ENCODE results near the gene ADAMTS17.
"Not testable (repeated sequence)": the region's sequence is repeated elsewhere in the genome, so short reads cannot be mapped to it uniquely, and the experiment has no call there.

The ADAMTS17 gene

GRCh38 chr15:100100926-100101325 lies 240.8 kb downstream of the ADAMTS17 start:
- no peak for DNase-seq

DNA sequence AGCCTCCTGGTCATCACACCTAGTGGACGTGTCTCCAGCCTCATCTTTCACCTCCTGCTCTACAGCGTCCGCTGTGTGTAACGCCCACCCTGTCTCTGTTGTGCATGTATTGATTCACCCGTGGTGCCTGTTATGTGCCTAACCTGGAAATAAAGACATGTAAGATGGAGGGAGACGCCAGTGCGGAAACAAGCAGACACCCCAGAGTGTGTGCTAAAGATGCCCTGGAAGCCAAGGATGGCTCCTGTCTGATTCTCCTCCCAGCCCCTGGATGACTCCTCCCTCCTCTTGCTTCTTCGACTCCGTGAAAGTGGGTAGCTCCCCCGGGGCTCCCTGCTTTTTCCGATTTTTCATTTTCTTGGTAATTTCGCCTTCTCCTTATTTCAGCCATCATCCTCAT lies 241.8 kb downstream of the ADAMTS17 start:
- DNase-seq: no peak

DNA sequence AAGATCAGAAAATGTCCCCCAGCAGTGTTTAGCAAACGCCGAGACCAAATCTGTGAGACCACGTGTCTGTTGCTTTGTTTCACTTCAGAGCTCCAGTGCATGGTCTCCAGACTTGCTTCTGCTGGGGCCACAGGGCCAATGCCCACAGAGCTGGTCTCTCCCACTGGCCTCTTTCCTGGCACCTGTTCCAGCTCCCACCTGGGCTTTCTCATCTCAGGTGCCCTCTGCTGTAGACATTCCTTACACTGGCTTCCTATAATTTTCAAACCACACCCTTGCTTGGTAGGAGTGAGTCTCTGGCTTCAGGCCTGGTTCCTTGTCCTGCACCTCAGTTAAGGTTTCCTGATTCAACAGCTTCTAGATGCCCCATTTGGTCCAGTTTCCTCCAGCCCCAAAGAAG lies 243.1 kb downstream of the ADAMTS17 start:
- DNase-seq: no peak

GRCh38 chr15:100097342-100098127 lies 244.2 kb downstream of the ADAMTS17 start:
- no peak for DNase-seq

GRCh38 chr15:100096700-100097099 lies 245.1 kb downstream of the ADAMTS17 start:
- no peak for DNase-seq

DNA sequence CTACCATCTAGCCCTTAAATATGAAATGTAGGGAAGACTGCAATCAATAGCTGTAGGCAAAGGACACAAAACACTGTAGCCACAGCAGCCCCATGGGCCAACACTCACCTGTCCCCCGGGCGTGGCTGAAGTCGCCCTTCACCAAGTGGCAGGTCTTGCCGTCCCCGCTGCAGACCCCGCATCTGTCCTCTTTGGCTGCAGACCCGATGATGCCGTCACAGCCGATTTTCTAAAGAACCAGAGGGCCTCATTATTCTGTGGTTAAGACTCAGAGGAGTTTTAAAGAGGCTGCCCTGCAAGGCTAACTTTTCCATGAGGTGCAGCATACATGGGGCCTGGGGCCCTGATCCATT lies 245.6 kb downstream of the ADAMTS17 start:
- DNase-seq: no peak

GRCh38 chr15:100095541-100096247 lies 246.1 kb downstream of the ADAMTS17 start:
- DNase-seq: no peak

- DNase-seq: no peak
These were observed 247.7 kb downstream of the ADAMTS17 start for GRCh38 chr15:100094127-100094510.

- DNase-seq: no peak
These were observed 248.3 kb downstream of the ADAMTS17 start for GRCh38 chr15:100093211-100094126.

GRCh38 chr15:100092034-100092433 lies 249.7 kb downstream of the ADAMTS17 start:
- DNase-seq: no peak

DNA sequence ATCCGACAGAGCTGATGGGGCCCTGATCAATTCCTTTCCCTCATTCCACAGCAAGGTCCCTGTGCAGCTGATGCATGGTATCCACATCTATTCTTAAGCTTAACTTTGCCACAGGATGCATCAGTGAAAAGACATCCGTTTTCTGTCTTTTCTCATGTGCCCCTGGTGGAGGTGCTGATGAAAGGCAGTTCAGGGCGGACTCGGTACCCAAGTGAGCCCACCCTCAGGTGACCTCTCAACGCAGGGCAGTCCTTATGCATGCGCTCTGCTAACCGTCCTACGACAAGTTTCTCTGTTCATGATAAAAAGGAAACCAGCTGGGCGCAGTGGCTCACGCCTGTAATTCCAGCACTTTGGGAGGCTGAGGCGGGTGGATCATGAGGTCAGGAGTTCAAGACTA lies 251.4 kb downstream of the ADAMTS17 start:
- no peak for DNase-seq

GRCh38 chr15:100084042-100084821 lies 257.5 kb downstream of the ADAMTS17 start:
- not testable (repeated sequence) for DNase-seq

- no peak for DNase-seq
These were observed 258.2 kb downstream of the ADAMTS17 start for GRCh38 chr15:100083572-100083971.

- DNase-seq: no peak
These were observed 258.9 kb downstream of the ADAMTS17 start for GRCh38 chr15:100082761-100083402.

- no peak for DNase-seq
These were observed 260.3 kb downstream of the ADAMTS17 start for GRCh38 chr15:100081454-100081853.

- DNase-seq: no peak
These were observed 263.1 kb downstream of the ADAMTS17 start for GRCh38 chr15:100078511-100079220.

GRCh38 chr15:100075229-100075628 lies 266.5 kb downstream of the ADAMTS17 start:
- DNase-seq: no peak

DNA sequence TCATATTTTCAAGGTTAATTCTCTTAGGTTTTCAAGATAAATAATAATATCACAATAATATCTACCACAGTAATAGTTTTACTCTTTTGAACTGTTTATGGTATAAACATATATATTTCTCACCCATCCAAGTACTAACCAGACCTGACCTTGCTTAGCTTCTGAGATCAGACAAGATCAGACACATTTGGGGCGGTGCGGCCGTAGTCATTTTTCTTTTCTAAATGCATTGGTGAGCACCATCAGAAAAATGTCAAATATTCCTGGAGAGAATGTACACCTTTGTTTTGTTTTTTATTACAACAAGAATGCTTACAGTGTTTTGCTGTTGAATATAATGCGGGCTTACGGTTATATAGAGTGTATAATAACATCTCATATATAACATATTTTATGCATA lies 267.8 kb downstream of the ADAMTS17 start:
- DNase-seq: no peak

DNA sequence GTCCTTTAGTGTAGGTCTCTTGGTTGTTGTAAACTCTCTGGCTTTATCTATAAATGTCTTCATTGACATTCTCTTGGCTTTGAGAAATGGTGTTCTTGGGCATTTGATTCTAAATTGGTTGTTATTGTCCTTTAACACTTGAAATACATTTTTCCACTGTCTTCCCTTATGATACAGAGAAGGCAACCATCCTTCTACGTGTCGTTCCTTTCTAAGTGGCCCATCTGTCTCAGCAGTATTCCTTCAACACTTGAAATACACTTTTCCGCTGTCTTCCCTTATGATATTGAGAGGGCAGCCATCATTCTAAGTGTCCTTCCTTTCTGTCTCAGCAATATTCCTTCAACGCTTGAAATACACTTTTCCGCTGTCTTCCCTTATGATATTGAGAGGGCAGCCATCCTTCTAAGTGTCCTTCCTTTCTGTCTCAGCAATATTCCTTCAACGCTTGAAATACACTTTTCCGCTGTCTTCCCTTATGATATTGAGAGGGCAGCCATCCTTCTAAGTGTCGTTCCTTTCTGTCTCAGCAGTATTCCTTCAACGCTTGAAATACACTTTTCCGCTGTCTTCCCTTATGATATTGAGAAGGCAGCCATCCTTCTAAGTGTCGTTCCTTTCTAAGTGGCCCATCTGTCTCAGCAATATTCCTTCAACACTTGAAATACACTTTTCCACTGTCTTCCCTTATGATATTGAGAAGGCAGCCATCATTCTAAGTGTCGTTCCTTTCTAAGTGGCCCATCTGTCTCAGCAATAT lies 275.1 kb downstream of the ADAMTS17 start:
- DNase-seq: not testable (repeated sequence)

DNA sequence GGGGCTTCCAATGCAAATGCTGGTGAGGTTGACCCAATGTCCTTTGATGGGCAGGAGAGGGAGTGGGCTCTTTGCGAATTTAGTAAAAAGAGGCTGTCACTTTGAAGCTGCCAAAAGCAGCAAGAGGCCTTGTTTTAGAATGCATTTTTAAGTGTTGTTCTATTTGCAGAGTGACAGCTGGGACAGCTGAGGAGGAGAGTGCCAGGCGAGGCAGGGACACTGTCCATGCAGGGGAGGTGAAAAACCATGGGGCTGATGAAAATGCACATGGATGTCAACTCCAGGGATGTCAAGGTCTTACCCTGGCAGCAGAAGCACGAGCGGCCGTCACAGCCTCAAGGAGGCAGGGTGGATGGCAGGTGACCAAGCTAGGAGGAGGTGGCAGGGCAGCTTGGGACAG lies 279.8 kb downstream of the ADAMTS17 start:
- no peak for DNase-seq

Measured in cortex of kidney (tissue), 1 donor.